SK-N-SH (cell line): ENCODE data around the gene AP1S1. TPM values are rescaled to one million over a fixed set of nuclear protein-coding genes. Genes with fewer than 3 reads are reported as not detected.

Experiments used
- CTCF ChIA-PET: fragments of 300-600, 350-600 bp; formaldehyde crosslinking; extraction: SDS; loops from one replicate; lab custom pipeline; 2021; lab: Yijun Ruan, JAX
- POLR2A ChIA-PET: fragments of 350-600 bp; sonication (Branson Sonifier 250); formaldehyde crosslinking; extraction: SDS; loops from one replicate; lab custom pipeline; 2020; ENCODE audit warnings: antibody characterized with exemption, inconsistent platforms; lab: Yijun Ruan, JAX
- DNase-seq: peaks from one replicate; pipeline ENCODE4 v3.0.0; 2012
- H2AFZ ChIP-seq: fragments of 200-600 bp; sonication (generic); 2 replicates; pipeline ENCODE4 v1.8.1; 2016; ENCODE audit warnings: antibody characterized with exemption, mild to moderate bottlenecking, low read depth
- H3F3A ChIP-seq: fragments of 200-600 bp; sonication (generic); replicated peaks from 2 replicates; pipeline ENCODE3; 2016; ENCODE audit warnings: antibody characterized with exemption, mild to moderate bottlenecking; ENCODE audit not compliant: insufficient read depth
- H3K27ac ChIP-seq, 2 experiments: fragments of 200-500 bp in 1 of 2; fragments of 200-600 bp in 1 of 2; sonication (Bioruptor generic) in 1 of 2; sonication (generic), shearing (Covaris generic) in 1 of 2; 2 replicates each; pipeline versions ENCODE4 v1.5.1 to v1.6.1; 2014 to 2016; ENCODE audit warnings: low read depth in 2 of 2, inconsistent platforms in 1 of 2, low read length in 1 of 2, mild to moderate bottlenecking in 1 of 2, mixed read lengths in 1 of 2
- H3K27me3 ChIP-seq: fragments of 200-600 bp; sonication (generic), shearing (Covaris generic); 2 replicates; pipeline ENCODE4 v1.6.1; 2016; ENCODE audit warnings: mixed run types; ENCODE audit not compliant: insufficient read depth
- H3K36me3 ChIP-seq, 2 experiments: fragments of 200-500 bp in 1 of 2; fragments of 200-600 bp in 1 of 2; sonication (Bioruptor generic) in 1 of 2; sonication (generic) in 1 of 2; replicated peaks in 1 of 2; 2 replicates each; pipeline versions ENCODE3 to v1.5.1; 2014 to 2016; ENCODE audit warnings: low read length in 1 of 2, mild to moderate bottlenecking in 1 of 2; ENCODE audit not compliant: insufficient read depth in 2 of 2, control insufficient read depth in 1 of 2
- H3K4me1 ChIP-seq, 2 experiments: fragments of 200-500 bp in 1 of 2; fragments of 200-600 bp in 1 of 2; sonication (Bioruptor generic) in 1 of 2; sonication (generic), shearing (Covaris generic) in 1 of 2; 2 replicates each; pipeline versions ENCODE4 v1.5.1 to v1.6.1; 2014 to 2016; ENCODE audit warnings: low read depth in 1 of 2, low read length in 1 of 2, mixed run types in 1 of 2; ENCODE audit not compliant: insufficient read depth in 2 of 2, control insufficient read depth in 1 of 2
- H3K4me2 ChIP-seq: fragments of 200-600 bp; sonication (generic), shearing (Covaris generic); 2 replicates; pipeline ENCODE4 v1.6.1; 2017; ENCODE audit warnings: mixed run types
- H3K4me3 ChIP-seq, 2 experiments: fragments of 200-500 bp in 1 of 2; fragments of 200-600 bp in 1 of 2; sonication (Bioruptor generic) in 1 of 2; sonication (generic), shearing (Covaris generic) in 1 of 2; 2 replicates each; pipeline versions ENCODE4 v1.5.1 to v1.8.1; 2014 to 2016; ENCODE audit warnings: low read depth in 2 of 2, inconsistent platforms in 1 of 2, low read length in 1 of 2, mild to moderate bottlenecking in 1 of 2, mixed read lengths in 1 of 2, moderate library complexity in 1 of 2
- H3K79me2 ChIP-seq: fragments of 200-600 bp; sonication (generic); 2 replicates; pipeline ENCODE4 v1.8.1; 2017; ENCODE audit warnings: mild to moderate bottlenecking; ENCODE audit not compliant: insufficient read depth
- H3K9ac ChIP-seq: fragments of 200-600 bp; sonication (generic); 2 replicates; pipeline ENCODE4 v1.6.1; 2017; ENCODE audit warnings: mixed run types
- H3K9me2 ChIP-seq: fragments of 200-600 bp; sonication (generic); 2 replicates; pipeline ENCODE4 v1.6.1; 2017; ENCODE audit warnings: mixed run types
- H3K9me3 ChIP-seq: fragments of 200-600 bp; sonication (generic); 2 replicates; pipeline ENCODE4 v1.6.1; 2017; ENCODE audit warnings: mixed run types, mild to moderate bottlenecking, moderate library complexity
- H4K20me1 ChIP-seq: fragments of 200-600 bp; sonication (generic); 2 replicates; pipeline ENCODE4 v1.6.1; 2017; ENCODE audit warnings: mild to moderate bottlenecking, mixed run types; ENCODE audit not compliant: insufficient read depth
- FOXM1 ChIP-seq: IDR thresholded peaks from 2 replicates; pipeline ENCODE4 v1.4.0; 2012; ENCODE audit warnings: low read depth, mild to moderate bottlenecking
- GABPA ChIP-seq: IDR thresholded peaks from 2 replicates; pipeline ENCODE4 v1.4.0; 2012; ENCODE audit warnings: low read depth, mild to moderate bottlenecking
- GATA2 ChIP-seq: sonication (generic); formaldehyde crosslinking; IDR thresholded peaks from 2 replicates; pipeline ENCODE4 v1.5.0; 2020; ENCODE audit warnings: mild to moderate bottlenecking, missing genetic modification reagents
- JUND ChIP-seq: IDR thresholded peaks from 2 replicates; pipeline ENCODE4 v1.4.0; 2012
- MAX ChIP-seq: IDR thresholded peaks from 2 replicates; pipeline ENCODE4 v1.4.0; 2012; ENCODE audit warnings: low read depth
- MEF2A ChIP-seq: IDR thresholded peaks from 2 replicates; pipeline ENCODE4 v1.4.0; 2012; ENCODE audit warnings: low read depth, borderline replicate concordance
- MXI1 ChIP-seq: IDR thresholded peaks from 2 replicates; pipeline ENCODE4 v1.6.1; 2012; ENCODE audit warnings: mild to moderate bottlenecking, low read depth, low read length, improper control_type of control experiment
- REST ChIP-seq: IDR thresholded peaks from 2 replicates; pipeline ENCODE4 v1.6.1; 2012; ENCODE audit warnings: mild to moderate bottlenecking, low read depth, low read length, moderate library complexity
- RFX5 ChIP-seq: IDR thresholded peaks from 2 replicates; pipeline ENCODE4 v1.6.1; 2012; ENCODE audit warnings: mild to moderate bottlenecking, improper control_type of control experiment, low read length
- SIN3A ChIP-seq: IDR thresholded peaks from 2 replicates; pipeline ENCODE4 v1.6.1; 2012; ENCODE audit warnings: low read depth, mild to moderate bottlenecking, low read length, moderate library complexity, borderline replicate concordance
- SMC3 ChIP-seq: IDR thresholded peaks from 2 replicates; pipeline ENCODE4 v1.6.1; 2012; ENCODE audit warnings: low read depth, low read length, improper control_type of control experiment
- TAF1 ChIP-seq: IDR thresholded peaks from 2 replicates; pipeline ENCODE4 v1.6.1; 2012; ENCODE audit warnings: low read depth, mild to moderate bottlenecking, low read length, moderate library complexity, borderline replicate concordance
- TCF12 ChIP-seq: IDR thresholded peaks from 2 replicates; pipeline ENCODE4 v1.4.0; 2012
- TEAD4 ChIP-seq: IDR thresholded peaks from 2 replicates; pipeline ENCODE4 v1.4.0; 2012; ENCODE audit warnings: mild to moderate bottlenecking, borderline replicate concordance; ENCODE audit not compliant: insufficient read depth
- USF2 ChIP-seq: fragments of 150-350 bp; IDR thresholded peaks from 2 replicates; pipeline ENCODE4 v1.6.1; 2017; ENCODE audit warnings: antibody characterized with exemption, low read length, low read depth, borderline replicate concordance
- WGBS: methylation state at CpG from one replicate; pipeline ENCODE4 v1.1.6; 2017; ENCODE audit warnings: low lambda C conversion rate; 5-methylcytosine and 5-hydroxymethylcytosine counted together
- polyA plus RNA-seq, 3 experiments: library from polyadenylated mRNA; depleted of rRNA; stranded (reverse); fragments of >200 nt; gene quantifications; 2 replicates each; pipeline ENCODE4 v1.2.3, GENCODE V29; 2012
- TF ChIP-seq, protein P1 (sequence below): IDR thresholded peaks from 2 replicates; pipeline ENCODE4; 2012

Gene AP1S1
- polyA plus RNA-seq, 1 of the 3 experiments (the other 2 are of a cell fraction): 616 TPM

GRCh38 chr7:101200504-101200861 lies 46.2 kb downstream of the AP1S1 start:
- H3K4me2 ChIP-seq: no peak overlapping the region
- CTCF ChIA-PET: interaction anchor here (0.8 to 1.8 kb wide), 7 partner anchors 8 to 123 kb away, joined by 3 to 12 read pairs (median 5); partner anchors contain the start of genes PLOD3 and ZNHIT1
- H3K27me3 ChIP-seq: no peaks in the 10 kb centered on the region; the same call in 1 of the 2 replicates
- no peaks in the 10 kb centered on the region for H3K4me1 ChIP-seq
- no peaks in the 10 kb centered on the region for H3K9me3 ChIP-seq
- no peaks in the 10 kb centered on the region for H3K79me2 ChIP-seq
- 66% methylated on average over 2 of the region's 2 CpGs for WGBS
- H3K9me2 ChIP-seq: no peaks in the 10 kb centered on the region
- peak; percentile 46 for DNase-seq
- no peaks in the 10 kb centered on the region for H3K36me3 ChIP-seq
- H3K4me3 ChIP-seq: no peak overlapping the region
- no peak for TF ChIP-seq RFX5
- TF ChIP-seq GATA2: no peak
- TF ChIP-seq SMC3: no peak
- no peak for TF ChIP-seq JUND
- no peaks in the 10 kb centered on the region for H3F3A ChIP-seq
- no peak overlapping the region for H3K9ac ChIP-seq
- H4K20me1 ChIP-seq: no peaks in the 10 kb centered on the region
- POLR2A ChIA-PET: no interaction called here
- no peak overlapping the region for H3K27ac ChIP-seq
- no peak overlapping the region for H2AFZ ChIP-seq

DNA sequence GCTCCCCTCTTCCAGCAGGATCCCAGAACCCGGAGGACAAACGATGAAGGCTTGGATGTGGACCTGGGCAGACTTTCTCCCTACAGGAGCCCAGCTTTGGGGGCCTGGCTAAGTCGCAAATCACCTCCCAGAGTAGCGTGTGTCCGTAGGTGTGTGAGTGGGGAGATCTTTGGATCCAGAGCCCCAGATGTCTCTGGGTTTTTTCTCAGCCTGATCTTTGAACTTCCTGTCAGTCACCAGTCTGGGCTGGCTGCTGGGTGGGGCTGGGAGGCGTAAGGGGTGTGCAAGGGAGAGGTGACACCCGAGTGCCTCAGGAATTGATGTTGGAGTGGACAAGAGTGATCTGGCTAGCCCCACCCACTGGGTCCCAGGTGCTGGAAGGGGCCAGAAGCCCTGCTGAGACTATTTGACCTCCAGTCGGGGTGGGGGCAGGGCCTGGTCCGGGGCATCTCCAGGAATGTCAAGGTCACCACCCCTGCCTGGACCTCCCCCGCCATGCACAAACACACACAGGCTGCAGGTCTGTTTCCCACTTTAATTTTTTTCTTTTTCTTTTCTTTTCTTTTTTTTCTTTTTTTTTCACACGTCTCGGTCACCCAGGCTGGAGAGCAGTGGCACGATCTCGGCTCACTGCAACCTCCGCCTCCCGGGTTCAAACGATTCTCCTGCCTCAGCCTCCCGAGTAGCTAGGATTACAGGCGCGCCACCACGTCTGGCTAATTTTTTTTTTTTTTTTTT lies 46.8 kb downstream of the AP1S1 start, which contains the start of gene MOGAT3:
TSS of gene MOGAT3 (minus strand) at position 175 of the 738 bp plus-strand sequence. CDS start 182 bp downstream, outside the sequence.
- H3K27ac ChIP-seq: no peak within 1 kb of the TSS
- 78% methylated on average over 21 of the region's 21 CpGs for WGBS
- no peaks in the 10 kb centered on the region for H3K9me2 ChIP-seq
- H3K9ac ChIP-seq: no peak within 1 kb of the TSS
- H4K20me1 ChIP-seq: no peaks in the 10 kb centered on the region
- ChIA-PET POLR2A (no interaction called here), CTCF (interaction anchor here (0.8 to 2.7 kb wide), 8 partner anchors 9 to 124 kb away, joined by 3 to 12 read pairs (median 5); partner anchors contain the start of genes PLOD3 and ZNHIT1)
- no peaks in the 10 kb centered on the region for H3K9me3 ChIP-seq
- H3K4me1 ChIP-seq: no peaks in the 10 kb centered on the region
- H3K4me3 ChIP-seq: no peak within 1 kb of the TSS
- no peaks in the 10 kb centered on the region; the same call in 1 of the 2 replicates for H3K27me3 ChIP-seq
- no peaks in the 10 kb centered on the region for H3K79me2 ChIP-seq
- no peak within 1 kb of the TSS for H2AFZ ChIP-seq
- H3F3A ChIP-seq: no peaks in the 10 kb centered on the region
- no peak for TF ChIP-seq TCF12
- no peak for TF ChIP-seq TAF1
- no peak for TF ChIP-seq MEF2A
- TF ChIP-seq REST: no peak
- TF ChIP-seq GABPA: no peak
- TF ChIP-seq FOXM1: no peak
- TF ChIP-seq, protein P1, sequence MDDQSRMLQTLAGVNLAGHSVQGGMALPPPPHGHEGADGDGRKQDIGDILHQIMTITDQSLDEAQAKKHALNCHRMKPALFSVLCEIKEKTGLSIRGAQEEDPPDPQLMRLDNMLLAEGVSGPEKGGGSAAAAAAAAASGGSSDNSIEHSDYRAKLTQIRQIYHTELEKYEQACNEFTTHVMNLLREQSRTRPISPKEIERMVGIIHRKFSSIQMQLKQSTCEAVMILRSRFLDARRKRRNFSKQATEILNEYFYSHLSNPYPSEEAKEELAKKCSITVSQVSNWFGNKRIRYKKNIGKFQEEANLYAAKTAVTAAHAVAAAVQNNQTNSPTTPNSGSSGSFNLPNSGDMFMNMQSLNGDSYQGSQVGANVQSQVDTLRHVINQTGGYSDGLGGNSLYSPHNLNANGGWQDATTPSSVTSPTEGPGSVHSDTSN: no peak
- no peak for TF ChIP-seq SIN3A
- TF ChIP-seq MAX: no peak
- TF ChIP-seq USF2: no peak
- TF ChIP-seq TEAD4: no peak
- no peak for TF ChIP-seq MXI1
- no peak within 1 kb of the TSS for H3K4me2 ChIP-seq
- no peak for DNase-seq
- peaks cover 0 to 2% of the 10 kb centered on the region in 2 experiments for H3K36me3 ChIP-seq
